ENCODE results near the gene RUNDC3A. TPM values are rescaled to one million over a fixed set of nuclear protein-coding genes. Genes with fewer than 3 reads are reported as not detected.

Gene RUNDC3A
- total RNA-seq, 1 donor from 2014 or later: 0.60 TPM

GRCh38 chr17:44358066-44358465 is 49.7 kb downstream of the RUNDC3A start:
- TF ChIP-seq CTCF (IDR thresholded peaks at IDR 0.05; ENCODE audit: unreplicated experiment): no peak
- no peaks in the 10 kb centered on the region for H3K27me3 Mint-ChIP-seq (ENCODE audit: low read depth)
- H3K36me3 Mint-ChIP-seq: peaks cover 6% of the 10 kb centered on the region
- no peaks in the 10 kb centered on the region for H3K9me3 Mint-ChIP-seq
- H3K4me1 Mint-ChIP-seq: peaks cover 35% of the 10 kb centered on the region
- no peak overlapping the region for H3K27ac Mint-ChIP-seq
- DNase-seq (ENCODE audit: low spot score in 2 of 2, unreplicated experiment in 2 of 2): no peak
- no peak overlapping the region for H3K4me3 Mint-ChIP-seq

GRCh38 chr17:44359006-44359405 is 50.6 kb downstream of the RUNDC3A start:
- no peak for DNase-seq (ENCODE audit: low spot score in 2 of 2, unreplicated experiment in 2 of 2)
- no peak overlapping the region for H3K4me3 Mint-ChIP-seq

GRCh38 chr17:44359458-44360143 is 51.2 kb downstream of the RUNDC3A start:
- H3K4me1 Mint-ChIP-seq: peaks cover 36% of the 10 kb centered on the region
- DNase-seq (ENCODE audit: low spot score in 2 of 2, unreplicated experiment in 2 of 2): no peak
- TF ChIP-seq CTCF (IDR thresholded peaks at IDR 0.05; ENCODE audit: unreplicated experiment): no peak
- no peak overlapping the region for H3K4me3 Mint-ChIP-seq
- no peaks in the 10 kb centered on the region for H3K27me3 Mint-ChIP-seq (ENCODE audit: low read depth)
- H3K36me3 Mint-ChIP-seq: peaks cover 6% of the 10 kb centered on the region
- no peak overlapping the region for H3K27ac Mint-ChIP-seq
- H3K9me3 Mint-ChIP-seq: no peaks in the 10 kb centered on the region

More at GRCh38 chr17:44359006-44359405, 50.6 kb downstream of the RUNDC3A start:
- Mint-ChIP-seq H3K27ac (no peak overlapping the region), H3K27me3 (ENCODE audit: low read depth) (no peaks in the 10 kb centered on the region), H3K36me3 (peaks cover 6% of the 10 kb centered on the region), H3K9me3 (no peaks in the 10 kb centered on the region), H3K4me1 (peaks cover 34% of the 10 kb centered on the region)
- TF ChIP-seq CTCF (IDR thresholded peaks at IDR 0.05; ENCODE audit: unreplicated experiment): no peak

- Mint-ChIP-seq H3K4me3 (peak overlapping the region; percentile 26), H3K9me3 (no peaks in the 10 kb centered on the region), H3K27me3 (ENCODE audit: low read depth) (peaks cover 2% of the 10 kb centered on the region), H3K27ac (peak overlapping the region; percentile 47), H3K4me1 (peaks cover 34% of the 10 kb centered on the region), H3K36me3 (peaks cover 6% of the 10 kb centered on the region)
- no peak for TF ChIP-seq CTCF (IDR thresholded peaks at IDR 0.05; ENCODE audit: unreplicated experiment)
- no peak for DNase-seq (ENCODE audit: low spot score in 2 of 2, unreplicated experiment in 2 of 2)
These were observed 51.7 kb downstream of the RUNDC3A start for GRCh38 chr17:44360144-44360533.

- peaks cover 8% of the 10 kb centered on the region for H3K27me3 Mint-ChIP-seq (ENCODE audit: low read depth)
- peaks cover 32% of the 10 kb centered on the region for H3K4me1 Mint-ChIP-seq
- TF ChIP-seq CTCF (IDR thresholded peaks at IDR 0.05; ENCODE audit: unreplicated experiment): no peak
- peak overlapping the region; percentile 81 for H3K4me3 Mint-ChIP-seq
- H3K36me3 Mint-ChIP-seq: peaks cover 6% of the 10 kb centered on the region
- H3K9me3 Mint-ChIP-seq: no peaks in the 10 kb centered on the region
- no peak for DNase-seq (ENCODE audit: low spot score in 2 of 2, unreplicated experiment in 2 of 2)
- peak overlapping the region; percentile 47 for H3K27ac Mint-ChIP-seq
These were observed 52.4 kb downstream of the RUNDC3A start for GRCh38 chr17:44360826-44361225.

All from mesothelial cell of epicardium (in vitro differentiated cells).